Effector memory CD4-positive, alpha-beta T cell (primary cell): ENCODE data around the gene TEX12.
"Not testable (repeated sequence)": the region's sequence is repeated elsewhere in the genome, so short reads cannot be mapped to it uniquely, and the experiment has no call there.

ENCODE experiments used
- DNase-seq, 3 donors: peaks; one replicate each; pipeline ENCODE4 v3.0.0-alpha.2; 2020
- H3K27ac ChIP-seq: 2 replicates; pipeline ENCODE4 v1.7.0; 2013; ENCODE audit warnings: mild to moderate bottlenecking, low read length, moderate library complexity; ENCODE audit not compliant: insufficient read depth, poor library complexity, severe bottlenecking
- H3K27me3 ChIP-seq: replicated peaks from 2 replicates; pipeline ENCODE4 v1.7.0; 2013; ENCODE audit warnings: mild to moderate bottlenecking, low read length; ENCODE audit not compliant: insufficient read depth, control insufficient read depth, poor library complexity, severe bottlenecking
- H3K36me3 ChIP-seq: 2 replicates; pipeline ENCODE4 v1.7.0; 2013; ENCODE audit warnings: mild to moderate bottlenecking, low read length, moderate library complexity; ENCODE audit not compliant: control insufficient read depth, insufficient read depth
- H3K4me1 ChIP-seq: 2 replicates; pipeline ENCODE4 v1.7.0; 2013; ENCODE audit warnings: low read length, mild to moderate bottlenecking; ENCODE audit not compliant: control insufficient read depth, insufficient read depth, poor library complexity, severe bottlenecking
- H3K4me3 ChIP-seq: 2 replicates; pipeline ENCODE4 v1.7.0; 2013; ENCODE audit warnings: low read length, low read depth, mild to moderate bottlenecking; ENCODE audit not compliant: insufficient read depth, poor library complexity, severe bottlenecking
- H3K9me3 ChIP-seq: 2 replicates; pipeline ENCODE4 v1.7.0; 2013; ENCODE audit warnings: mild to moderate bottlenecking, low read length, moderate library complexity; ENCODE audit not compliant: control insufficient read depth

Gene TEX12

GRCh38 chr11:112178936-112179335 lies 11.8 kb downstream of the TEX12 start:
- Histone ChIP-seq H3K36me3 (no peaks in the 10 kb centered on the region), H3K9me3 (no peaks in the 10 kb centered on the region), H3K27me3 (no peaks in the 10 kb centered on the region), H3K27ac (no peak overlapping the region), H3K4me3 (no peak overlapping the region), H3K4me1 (no peaks in the 10 kb centered on the region)
- no peak for DNase-seq

DNA sequence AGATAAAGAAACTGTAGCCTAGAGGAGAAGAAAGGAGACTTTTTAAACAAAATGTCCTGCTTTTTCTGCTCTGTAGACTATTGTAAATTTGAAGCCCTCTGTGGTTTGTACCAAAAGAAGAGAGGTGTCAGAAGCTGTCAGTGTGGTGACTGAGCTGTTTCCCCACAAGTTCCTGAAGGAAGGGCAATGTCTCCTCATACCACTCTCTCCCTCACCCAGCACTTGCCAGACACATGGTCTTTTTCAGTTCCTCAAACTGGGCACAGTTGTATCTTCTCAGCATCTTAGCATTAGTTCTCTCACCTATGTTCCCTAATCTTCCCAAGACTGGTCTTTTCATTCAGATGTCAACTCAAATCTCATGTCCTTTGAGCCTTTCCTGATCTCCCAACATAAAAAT lies 12.4 kb downstream of the TEX12 start:
- no peak overlapping the region for H3K4me3 ChIP-seq
- H3K36me3 ChIP-seq = no peaks in the 10 kb centered on the region
- no peaks in the 10 kb centered on the region for H3K9me3 ChIP-seq
- H3K27me3 ChIP-seq = no peaks in the 10 kb centered on the region
- no peak overlapping the region for H3K27ac ChIP-seq
- no peak for DNase-seq
- H3K4me1 ChIP-seq = no peaks in the 10 kb centered on the region

DNA sequence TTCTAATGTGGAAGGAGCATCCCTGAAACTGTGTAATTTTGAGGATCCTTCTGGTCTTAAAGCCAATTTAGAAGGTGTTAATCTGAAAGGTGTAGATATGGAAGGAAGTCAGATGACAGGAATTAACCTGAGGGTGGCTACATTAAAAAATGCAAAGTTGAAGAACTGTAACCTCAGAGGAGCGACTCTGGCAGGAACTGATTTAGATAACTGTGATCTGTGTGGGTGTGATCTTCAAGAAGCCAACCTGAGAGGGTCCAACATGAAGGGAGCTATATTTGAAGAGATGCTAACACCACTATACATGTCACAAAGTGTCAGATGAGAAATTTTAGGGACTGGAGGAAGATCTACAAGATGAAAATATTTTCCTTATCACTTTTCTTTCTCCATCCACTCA lies 15.7 kb downstream of the TEX12 start:
- Histone ChIP-seq H3K4me1 (no peaks in the 10 kb centered on the region), H3K9me3 (no peaks in the 10 kb centered on the region), H3K27ac (no peak overlapping the region), H3K27me3 (no peaks in the 10 kb centered on the region), H3K4me3 (no peak overlapping the region), H3K36me3 (no peaks in the 10 kb centered on the region)
- DNase-seq = no peak

DNA sequence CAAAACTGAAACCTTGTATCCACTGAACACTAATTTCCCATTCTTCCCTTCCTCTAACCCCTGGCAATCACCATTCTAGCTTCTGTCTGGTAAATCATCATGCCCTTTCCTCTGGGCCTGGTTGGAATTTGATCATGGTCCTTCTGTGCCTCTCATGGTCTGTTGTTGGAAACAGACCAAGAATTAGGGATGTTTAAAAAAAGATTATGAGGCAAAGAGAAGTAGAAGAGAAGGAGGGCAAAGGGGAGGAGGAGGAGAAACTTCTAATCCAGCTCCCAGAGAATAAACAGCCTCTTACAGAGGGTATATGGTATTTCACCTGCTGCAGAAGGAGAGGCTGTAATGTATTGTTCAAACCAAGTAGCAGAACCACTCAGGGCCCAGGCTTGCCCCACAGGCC lies 18.7 kb downstream of the TEX12 start:
- no peaks in the 10 kb centered on the region for H3K36me3 ChIP-seq

GRCh38 chr11:112186304-112186703 lies 19.1 kb downstream of the TEX12 start:
- H3K9me3 ChIP-seq = no peaks in the 10 kb centered on the region
- DNase-seq = no peak
- H3K4me1 ChIP-seq = no peaks in the 10 kb centered on the region
- no peak overlapping the region for H3K4me3 ChIP-seq
- H3K27me3 ChIP-seq = no peaks in the 10 kb centered on the region
- no peaks in the 10 kb centered on the region for H3K36me3 ChIP-seq
- no peak overlapping the region for H3K27ac ChIP-seq

More for the DNA sequence above, 18.7 kb downstream of the TEX12 start:
- no peak for DNase-seq
- Histone ChIP-seq H3K27me3 (no peaks in the 10 kb centered on the region), H3K9me3 (no peaks in the 10 kb centered on the region), H3K4me3 (no peak overlapping the region), H3K4me1 (no peaks in the 10 kb centered on the region), H3K27ac (no peak overlapping the region)

GRCh38 chr11:112195113-112195512 lies 27.9 kb downstream of the TEX12 start:
- H3K9me3 ChIP-seq, H3K36me3 ChIP-seq, DNase-seq, H3K4me3 ChIP-seq, H3K4me1 ChIP-seq, H3K27ac ChIP-seq, H3K27me3 ChIP-seq: not testable (repeated sequence)

GRCh38 chr11:112195951-112196351 lies 28.8 kb downstream of the TEX12 start:
- H3K27ac ChIP-seq = no peak overlapping the region
- no peaks in the 10 kb centered on the region for H3K27me3 ChIP-seq
- DNase-seq = no peak
- no peaks in the 10 kb centered on the region for H3K36me3 ChIP-seq
- H3K4me1 ChIP-seq = no peaks in the 10 kb centered on the region
- no peak overlapping the region for H3K4me3 ChIP-seq
- no peaks in the 10 kb centered on the region for H3K9me3 ChIP-seq

DNA sequence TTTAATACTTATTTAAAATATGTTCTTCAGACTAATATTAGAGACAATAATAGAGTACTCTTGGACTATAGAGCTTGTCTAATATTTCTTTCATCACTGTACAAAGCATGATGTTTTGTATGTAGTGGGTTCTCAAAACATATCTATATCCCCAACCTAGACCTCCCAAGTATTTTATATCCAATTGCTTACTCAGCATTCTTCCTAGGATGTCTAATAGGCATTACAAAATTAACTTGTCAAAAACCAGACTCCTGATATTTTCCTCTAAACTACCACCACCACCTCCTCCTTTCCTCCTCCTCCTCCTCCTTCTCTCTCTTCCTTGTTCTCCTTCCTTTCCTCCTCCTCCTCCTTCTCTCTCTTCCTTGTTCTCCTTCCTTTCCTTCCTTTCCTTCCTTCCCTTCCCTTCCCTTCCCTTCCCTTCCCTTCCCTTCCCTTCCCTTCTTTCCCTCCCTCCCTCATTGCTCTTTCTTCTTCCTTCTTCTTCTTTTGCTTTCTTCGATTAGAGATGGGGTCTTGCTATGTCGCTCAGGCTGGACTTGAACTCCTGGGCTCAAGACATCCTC lies 29.4 kb downstream of the TEX12 start:
- H3K27ac ChIP-seq = no peak overlapping the region
- no peaks in the 10 kb centered on the region for H3K9me3 ChIP-seq
- no peak overlapping the region for H3K4me3 ChIP-seq
- H3K4me1 ChIP-seq = no peaks in the 10 kb centered on the region
- H3K36me3 ChIP-seq = no peaks in the 10 kb centered on the region
- no peak for DNase-seq
- H3K27me3 ChIP-seq = no peaks in the 10 kb centered on the region

DNA sequence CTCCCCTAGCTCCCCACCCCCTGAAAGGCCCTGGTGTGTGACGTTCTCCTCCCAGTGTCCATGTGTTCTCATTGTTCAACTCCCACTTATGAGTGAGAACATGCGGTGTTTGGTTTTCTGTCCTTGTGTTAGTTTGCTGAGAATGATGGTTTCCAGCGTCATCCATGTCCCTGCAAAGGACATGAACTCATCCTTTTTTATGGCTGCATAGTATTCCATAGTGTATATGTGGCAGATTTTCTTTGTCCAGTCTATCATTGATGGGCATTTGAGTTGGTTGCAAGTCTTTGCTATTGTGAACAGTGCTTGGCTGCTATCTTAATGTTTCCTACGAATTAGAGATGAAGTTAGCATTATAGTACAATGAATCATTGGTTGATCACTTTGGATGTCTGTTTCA lies 31.9 kb downstream of the TEX12 start:
- not testable (repeated sequence) for DNase-seq, H3K9me3 ChIP-seq, H3K27ac ChIP-seq, H3K27me3 ChIP-seq, H3K4me1 ChIP-seq, H3K4me3 ChIP-seq, H3K36me3 ChIP-seq

- no peak for DNase-seq
- no peak overlapping the region for H3K4me3 ChIP-seq
- H3K4me1 ChIP-seq = no peaks in the 10 kb centered on the region
- no peak overlapping the region for H3K27ac ChIP-seq
- H3K9me3 ChIP-seq = no peaks in the 10 kb centered on the region
- no peaks in the 10 kb centered on the region for H3K27me3 ChIP-seq
- H3K36me3 ChIP-seq = no peaks in the 10 kb centered on the region
Measured at GRCh38 chr11:112200252-112200651, 33.1 kb downstream of the TEX12 start.

DNA sequence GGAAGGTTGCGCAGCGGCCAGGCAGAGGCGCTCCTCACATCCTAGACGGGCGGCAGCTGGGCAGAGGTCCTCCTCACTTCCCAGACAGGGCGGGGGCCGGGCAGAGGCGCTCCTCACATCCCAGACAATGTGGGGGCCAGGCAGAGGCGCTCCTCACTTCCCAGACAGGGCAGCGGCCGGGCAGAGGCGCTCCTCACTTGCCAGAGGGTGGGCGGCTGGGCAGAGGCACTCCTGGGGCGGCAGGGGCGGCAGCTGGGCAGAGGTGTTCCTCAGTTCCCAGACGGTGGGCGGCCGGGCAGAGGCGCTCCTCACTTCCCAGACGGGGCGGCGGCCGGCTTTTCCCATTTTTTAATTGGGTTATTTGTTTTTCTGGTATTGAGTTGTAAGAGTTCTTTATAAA lies 38.9 kb downstream of the TEX12 start:
- Histone ChIP-seq H3K9me3 (no peaks in the 10 kb centered on the region), H3K36me3 (no peaks in the 10 kb centered on the region), H3K27ac (no peak overlapping the region), H3K4me3 (no peak overlapping the region), H3K4me1 (no peaks in the 10 kb centered on the region), H3K27me3 (no peaks in the 10 kb centered on the region)
- no peak for DNase-seq
